Measurements from ENCODE around the gene NRCAM. TPM values are rescaled to one million over a fixed set of nuclear protein-coding genes. Genes with fewer than 3 reads are reported as not detected.

Gene NRCAM
- total and polyA plus RNA-seq, 3 experiments from 2014 or later: 0.27 to 1.1 (median 0.74) TPM

GRCh38 chr7:108419961-108420908 lies 36.0 kb downstream of the NRCAM start:
- Mint-ChIP-seq H3K4me1 (peaks cover 0 to 6% (median 5%) of the 10 kb centered on the region in 3 donors), H3K27ac (no peak overlapping the region), H3K9me3 (peaks cover 0 to 2% (median 0%) of the 10 kb centered on the region in 5 donors), H3K27me3 (peaks cover 1 to 51% of the 10 kb centered on the region in 2 donors), H3K36me3 (no peaks in the 10 kb centered on the region), H3K4me3 (no peak overlapping the region)
- DNase-seq: no peak
- Histone ChIP-seq H3K27ac (ENCODE audit: low read depth, low read length) (no peak overlapping the region), H3K4me1 (ENCODE audit: insufficient read depth, low read length) (no peaks in the 10 kb centered on the region), H3K4me3 (ENCODE audit: low read length) (no peak overlapping the region), H3K9me3 (ENCODE audit: low read length) (no peaks in the 10 kb centered on the region), H3K27me3 (ENCODE audit: insufficient read depth, low read length, poor library complexity, severe bottlenecking) (no peaks in the 10 kb centered on the region), H3K36me3 (ENCODE audit: insufficient read depth, low read length) (no peaks in the 10 kb centered on the region)
- ChIA-PET CTCF (no interaction called here), POLR2A (no interaction called here)

- Mint-ChIP-seq H3K9me3 (peaks cover 0 to 2% (median 0%) of the 10 kb centered on the region in 5 donors), H3K4me1 (peaks cover 0 to 6% (median 5%) of the 10 kb centered on the region in 3 donors), H3K36me3 (no peaks in the 10 kb centered on the region), H3K27me3 (peaks cover 8 to 51% of the 10 kb centered on the region in 2 donors), H3K27ac (no peak overlapping the region), H3K4me3 (no peak overlapping the region)
- no peaks in the 10 kb centered on the region for H3K36me3 ChIP-seq (ENCODE audit: insufficient read depth, low read length)
- no peaks in the 10 kb centered on the region for H3K4me1 ChIP-seq (ENCODE audit: insufficient read depth, low read length)
- ChIA-PET CTCF (no interaction called here), POLR2A (no interaction called here)
- H3K9me3 ChIP-seq (ENCODE audit: low read length): no peaks in the 10 kb centered on the region
- H3K4me3 ChIP-seq (ENCODE audit: low read length): no peak overlapping the region
- no peaks in the 10 kb centered on the region for H3K27me3 ChIP-seq (ENCODE audit: insufficient read depth, low read length, poor library complexity, severe bottlenecking)
- H3K27ac ChIP-seq (ENCODE audit: low read depth, low read length): no peak overlapping the region
- no peak for DNase-seq
These were observed 37.3 kb downstream of the NRCAM start for GRCh38 chr7:108418946-108419345.

- Mint-ChIP-seq H3K9me3 (peaks cover 0 to 4% (median 0%) of the 10 kb centered on the region in 5 donors), H3K27ac (peak overlapping the region in 1 of 8 donors; percentile 2), H3K4me3 (no peak overlapping the region), H3K4me1 (peaks cover 0 to 6% (median 5%) of the 10 kb centered on the region in 3 donors), H3K36me3 (no peaks in the 10 kb centered on the region), H3K27me3 (peaks cover 8 to 49% of the 10 kb centered on the region in 2 donors)
- H3K36me3 ChIP-seq (ENCODE audit: insufficient read depth, low read length): no peaks in the 10 kb centered on the region
- no peaks in the 10 kb centered on the region for H3K27me3 ChIP-seq (ENCODE audit: insufficient read depth, low read length, poor library complexity, severe bottlenecking)
- no peaks in the 10 kb centered on the region for H3K4me1 ChIP-seq (ENCODE audit: insufficient read depth, low read length)
- POLR2A ChIA-PET: no interaction called here
- CTCF ChIA-PET: no interaction called here
- H3K9me3 ChIP-seq (ENCODE audit: low read length): no peaks in the 10 kb centered on the region
- no peak for DNase-seq
- no peak overlapping the region for H3K4me3 ChIP-seq (ENCODE audit: low read length)
- H3K27ac ChIP-seq (ENCODE audit: low read depth, low read length): no peak overlapping the region
These were observed 38.3 kb downstream of the NRCAM start for GRCh38 chr7:108417926-108418325.

GRCh38 chr7:108417144-108417543 lies 39.1 kb downstream of the NRCAM start:
- H3K4me3 ChIP-seq (ENCODE audit: low read length): no peak overlapping the region
- no peaks in the 10 kb centered on the region for H3K36me3 ChIP-seq (ENCODE audit: insufficient read depth, low read length)
- H3K4me3 Mint-ChIP-seq: no peak overlapping the region
- H3K27me3 ChIP-seq (ENCODE audit: insufficient read depth, low read length, poor library complexity, severe bottlenecking): no peaks in the 10 kb centered on the region
- ChIA-PET CTCF (no interaction called here), POLR2A (no interaction called here)
- peaks cover 0 to 8% (median 0%) of the 10 kb centered on the region in 5 donors for H3K9me3 Mint-ChIP-seq
- H3K27ac Mint-ChIP-seq: no peak overlapping the region
- no peaks in the 10 kb centered on the region for H3K4me1 ChIP-seq (ENCODE audit: insufficient read depth, low read length)
- H3K27me3 Mint-ChIP-seq: peaks cover 10 to 49% of the 10 kb centered on the region in 2 donors
- no peaks in the 10 kb centered on the region for H3K36me3 Mint-ChIP-seq
- no peak overlapping the region for H3K27ac ChIP-seq (ENCODE audit: low read depth, low read length)
- H3K9me3 ChIP-seq (ENCODE audit: low read length): no peaks in the 10 kb centered on the region
- H3K4me1 Mint-ChIP-seq: peaks cover 0 to 6% (median 5%) of the 10 kb centered on the region in 3 donors
- DNase-seq: no peak

GRCh38 chr7:108415821-108416536 lies 40.3 kb downstream of the NRCAM start:
- POLR2A ChIA-PET: no interaction called here

GRCh38 chr7:108415084-108415483 lies 41.2 kb downstream of the NRCAM start:
- Histone ChIP-seq H3K9me3 (ENCODE audit: low read length) (no peaks in the 10 kb centered on the region), H3K27me3 (ENCODE audit: insufficient read depth, low read length, poor library complexity, severe bottlenecking) (no peaks in the 10 kb centered on the region), H3K4me1 (ENCODE audit: insufficient read depth, low read length) (no peaks in the 10 kb centered on the region), H3K27ac (ENCODE audit: low read depth, low read length) (no peak overlapping the region), H3K4me3 (ENCODE audit: low read length) (no peak overlapping the region), H3K36me3 (ENCODE audit: insufficient read depth, low read length) (no peaks in the 10 kb centered on the region)
- Mint-ChIP-seq H3K27ac (no peak overlapping the region), H3K4me1 (peaks cover 0 to 6% (median 5%) of the 10 kb centered on the region in 3 donors), H3K36me3 (no peaks in the 10 kb centered on the region), H3K4me3 (no peak overlapping the region), H3K9me3 (peaks cover 0 to 8% (median 0%) of the 10 kb centered on the region in 5 donors), H3K27me3 (peaks cover 10 to 38% of the 10 kb centered on the region in 2 donors)
- CTCF ChIA-PET: no interaction called here
- POLR2A ChIA-PET: no interaction called here
- no peak for DNase-seq

More at GRCh38 chr7:108415821-108416536, 40.3 kb downstream of the NRCAM start:
- Mint-ChIP-seq H3K36me3 (no peaks in the 10 kb centered on the region), H3K27ac (no peak overlapping the region), H3K4me3 (no peak overlapping the region), H3K4me1 (peaks cover 0 to 6% (median 5%) of the 10 kb centered on the region in 3 donors), H3K9me3 (peaks cover 0 to 8% (median 0%) of the 10 kb centered on the region in 5 donors), H3K27me3 (peaks cover 10 to 47% of the 10 kb centered on the region in 2 donors)
- no peaks in the 10 kb centered on the region for H3K27me3 ChIP-seq (ENCODE audit: insufficient read depth, low read length, poor library complexity, severe bottlenecking)
- peak in 1 of 5 donors; percentile 40 for DNase-seq
- H3K9me3 ChIP-seq (ENCODE audit: low read length): no peaks in the 10 kb centered on the region
- no peak overlapping the region for H3K4me3 ChIP-seq (ENCODE audit: low read length)
- no peaks in the 10 kb centered on the region for H3K4me1 ChIP-seq (ENCODE audit: insufficient read depth, low read length)
- CTCF ChIA-PET: no interaction called here
- H3K36me3 ChIP-seq (ENCODE audit: insufficient read depth, low read length): no peaks in the 10 kb centered on the region
- H3K27ac ChIP-seq (ENCODE audit: low read depth, low read length): no peak overlapping the region

- no peaks in the 10 kb centered on the region for H3K36me3 ChIP-seq (ENCODE audit: insufficient read depth, low read length)
- peaks cover 10 to 33% of the 10 kb centered on the region in 2 donors for H3K27me3 Mint-ChIP-seq
- H3K36me3 Mint-ChIP-seq: no peaks in the 10 kb centered on the region
- no peak overlapping the region for H3K4me3 Mint-ChIP-seq
- no peaks in the 10 kb centered on the region for H3K9me3 ChIP-seq (ENCODE audit: low read length)
- CTCF ChIA-PET: no interaction called here
- H3K27me3 ChIP-seq (ENCODE audit: insufficient read depth, low read length, poor library complexity, severe bottlenecking): no peaks in the 10 kb centered on the region
- H3K4me3 ChIP-seq (ENCODE audit: low read length): no peak overlapping the region
- POLR2A ChIA-PET: no interaction called here
- no peak overlapping the region for H3K27ac ChIP-seq (ENCODE audit: low read depth, low read length)
- peaks cover 0 to 8% (median 0%) of the 10 kb centered on the region in 5 donors for H3K9me3 Mint-ChIP-seq
- no peaks in the 10 kb centered on the region for H3K4me1 ChIP-seq (ENCODE audit: insufficient read depth, low read length)
- peaks cover 0 to 6% (median 5%) of the 10 kb centered on the region in 3 donors for H3K4me1 Mint-ChIP-seq
- H3K27ac Mint-ChIP-seq: no peak overlapping the region
- DNase-seq: no peak
These were observed 42.3 kb downstream of the NRCAM start for GRCh38 chr7:108413782-108414492.

Measured in CD8-positive, alpha-beta memory T cell (primary cell).